Activated CD4-positive, alpha-beta T cell treated with anti-CD3 and anti-CD28 coated beads, Interleukin-2, amount 50 U/mL, for 48 hours (primary cell): ENCODE results near the gene SNX10.
A peak's percentile ranks its signal among the peaks of the same experiment; 100 is the strongest.

ENCODE experiments used
- DNase-seq, 2 experiments: peaks; one replicate each; pipeline ENCODE4 v3.0.0-alpha.2; 2020

The SNX10 gene

GRCh38 chr7:26337232-26337865 lies 45.7 kb downstream of the SNX10 start:
- DNase-seq = no peak

- DNase-seq = no peak
Observed at GRCh38 chr7:26340476-26341018, 48.9 kb downstream of the SNX10 start.

- no peak for DNase-seq
Observed at GRCh38 chr7:26343320-26343832, 51.7 kb downstream of the SNX10 start.

GRCh38 chr7:26343837-26344236 lies 52.2 kb downstream of the SNX10 start:
- DNase-seq = no peak

GRCh38 chr7:26345202-26345601 lies 53.5 kb downstream of the SNX10 start:
- DNase-seq = no peak

GRCh38 chr7:26345837-26346236 lies 54.2 kb downstream of the SNX10 start:
- no peak for DNase-seq

- DNase-seq = no peak
Observed at GRCh38 chr7:26346611-26347203, 55.0 kb downstream of the SNX10 start.

GRCh38 chr7:26348234-26348851 lies 56.7 kb downstream of the SNX10 start:
- no peak for DNase-seq

- DNase-seq = no peak
Observed at GRCh38 chr7:26349005-26349915, 57.6 kb downstream of the SNX10 start.

GRCh38 chr7:26351171-26351570 lies 59.5 kb downstream of the SNX10 start:
- DNase-seq = no peak

GRCh38 chr7:26356229-26356628 lies 64.6 kb downstream of the SNX10 start:
- DNase-seq = no peak

GRCh38 chr7:26356929-26357798 lies 65.5 kb downstream of the SNX10 start:
- DNase-seq = no peak

GRCh38 chr7:26357799-26358151 lies 66.1 kb downstream of the SNX10 start:
- DNase-seq = no peak

GRCh38 chr7:26360650-26361049 lies 69.0 kb downstream of the SNX10 start:
- no peak for DNase-seq

GRCh38 chr7:26361637-26362036 lies 70.0 kb downstream of the SNX10 start:
- no peak for DNase-seq

- no peak for DNase-seq
Observed at GRCh38 chr7:26363465-26363864, 71.8 kb downstream of the SNX10 start.

GRCh38 chr7:26365077-26365900 lies 73.6 kb downstream of the SNX10 start:
- peak; percentile 10 to 26 for DNase-seq

GRCh38 chr7:26365901-26366275 lies 74.2 kb downstream of the SNX10 start:
- no peak for DNase-seq

GRCh38 chr7:26367219-26367711 lies 75.6 kb downstream of the SNX10 start:
- DNase-seq = no peak

GRCh38 chr7:26368542-26368941 lies 76.9 kb downstream of the SNX10 start:
- DNase-seq = no peak

- DNase-seq = peak in 1 of 2 experiments; percentile 25
Observed at GRCh38 chr7:26369593-26369992, 77.9 kb downstream of the SNX10 start.
